Mesendoderm (in vitro differentiated cells): ENCODE results near the gene MLF1. TPM values are rescaled to one million over a fixed set of nuclear protein-coding genes. Genes with fewer than 3 reads are reported as not detected.

ENCODE experiments used
- DNase-seq: peaks from one replicate; pipeline ENCODE4 v3.0.0; 2013
- H2AK5ac ChIP-seq: 2 replicates; pipeline ENCODE4 v1.6.1; 2013; ENCODE audit warnings: low read length, inconsistent platforms
- H2BK120ac ChIP-seq: 2 replicates; pipeline ENCODE4 v1.6.1; 2013; ENCODE audit warnings: low read depth, mild to moderate bottlenecking, low read length, moderate library complexity, mixed read lengths
- H2BK15ac ChIP-seq: replicated peaks from 2 replicates; pipeline ENCODE4 v1.6.1; 2013; ENCODE audit warnings: low read depth, mild to moderate bottlenecking, moderate library complexity
- H2BK5ac ChIP-seq: 2 replicates; pipeline ENCODE4 v1.6.1; 2013; ENCODE audit warnings: low read length, inconsistent platforms
- H3K18ac ChIP-seq: 2 replicates; pipeline ENCODE4 v1.6.1; 2013; ENCODE audit warnings: mild to moderate bottlenecking, low read length, mixed read lengths
- H3K23ac ChIP-seq: one replicate; pipeline ENCODE4 v1.6.1; 2013; ENCODE audit warnings: low read length
- H3K27ac ChIP-seq: 2 replicates; pipeline ENCODE4 v1.5.1; 2013; ENCODE audit warnings: low read depth, mild to moderate bottlenecking, inconsistent platforms, low read length, moderate library complexity
- H3K27me3 ChIP-seq: 2 replicates; pipeline ENCODE4 v1.6.1; 2013; ENCODE audit warnings: low read length, control low read depth, mild to moderate bottlenecking, inconsistent platforms; ENCODE audit not compliant: insufficient read depth, poor library complexity
- H3K36me3 ChIP-seq: 2 replicates; pipeline ENCODE4 v1.6.1; 2013; ENCODE audit warnings: low read length, inconsistent platforms; ENCODE audit not compliant: control insufficient read depth, insufficient read depth
- H3K4ac ChIP-seq: one replicate; pipeline ENCODE4 v1.6.1; 2013; ENCODE audit warnings: low read depth, mild to moderate bottlenecking, low read length, moderate library complexity
- H3K4me1 ChIP-seq: 2 replicates; pipeline ENCODE4 v1.6.1; 2013; ENCODE audit warnings: low read depth, low read length, inconsistent platforms; ENCODE audit not compliant: control insufficient read depth
- H3K4me2 ChIP-seq: 2 replicates; pipeline ENCODE4 v1.6.1; 2013; ENCODE audit warnings: low read length
- H3K4me3 ChIP-seq: 2 replicates; pipeline ENCODE4 v1.5.1; 2013; ENCODE audit warnings: mild to moderate bottlenecking, low read length
- H3K56ac ChIP-seq: one replicate; pipeline ENCODE4 v1.6.1; 2013; ENCODE audit warnings: low read length
- H3K79me1 ChIP-seq: 2 replicates; pipeline ENCODE4 v1.6.1; 2013; ENCODE audit warnings: low read length, inconsistent platforms
- H3K79me2 ChIP-seq: 2 replicates; pipeline ENCODE4 v1.6.1; 2013; ENCODE audit warnings: mild to moderate bottlenecking, low read length; ENCODE audit not compliant: control insufficient read depth, insufficient read depth
- H3K9ac ChIP-seq: 2 replicates; pipeline ENCODE4 v1.6.1; 2013; ENCODE audit warnings: low read length, inconsistent platforms
- H4K5ac ChIP-seq: one replicate; pipeline ENCODE4 v1.6.1; 2013; ENCODE audit warnings: low read length
- H4K8ac ChIP-seq: one replicate; pipeline ENCODE4 v1.6.1; 2013; ENCODE audit warnings: low read depth, mild to moderate bottlenecking, control low read depth, low read length, moderate library complexity
- WGBS: extraction: QIAGEN DNeasy Blood & Tissue Kit; methylation state at CpG from one replicate; pipeline ENCODE4 v1.1.7; 2013; ENCODE audit warnings: low lambda C conversion rate, missing lambda C conversion rate; ENCODE audit not compliant: insufficient coverage; ENCODE audit errors: extremely low coverage; 5-methylcytosine and 5-hydroxymethylcytosine counted together
- polyA plus RNA-seq, 2 experiments: library from polyadenylated mRNA; stranded (reverse); fragments of 200-250 nt; gene quantifications; one replicate each; pipeline ENCODE4 v1.2.3, GENCODE V29; 2013

Gene MLF1
- 14.7 TPM for polyA plus RNA-seq (2013, experiment 1 of 2)
- polyA plus RNA-seq (2013, experiment 2 of 2), result 14.7 TPM

GRCh38 chr3:158570999-158571702 is at the start of gene MLF1:
Gene MLF1 (plus strand): TSS chr3:158571194. CDS start chr3:158571301, 107 bp downstream.
- Histone ChIP-seq H3K56ac (peak within 1 kb of the TSS; percentile 89), H3K4ac (no peak within 1 kb of the TSS), H3K27ac (no peak within 1 kb of the TSS), H3K4me1 (no peaks in the 10 kb centered on the region), H3K4me3 (peak within 1 kb of the TSS; percentile 82), H3K79me1 (no peaks in the 10 kb centered on the region), H2BK120ac (no peak within 1 kb of the TSS), H4K8ac (no peak within 1 kb of the TSS), H3K18ac (no peak within 1 kb of the TSS), H2BK15ac (no peak within 1 kb of the TSS), H3K79me2 (no peaks in the 10 kb centered on the region), H4K5ac (no peak within 1 kb of the TSS), H3K27me3 (no peaks in the 10 kb centered on the region), H3K23ac (peak within 1 kb of the TSS; percentile 59), H3K4me2 (peak within 1 kb of the TSS; percentile 99), H2BK5ac (no peak within 1 kb of the TSS), H2AK5ac (no peak within 1 kb of the TSS), H3K36me3 (no peaks in the 10 kb centered on the region), H3K9ac (peak within 1 kb of the TSS; percentile 63)
- peak; percentile 99 for DNase-seq
- WGBS, result no CpG with 5 or more reads among the region's 51 CpGs

GRCh38 chr3:158522221-158523136 is 48.5 kb upstream of the MLF1 start:
- WGBS, result no CpG with 5 or more reads among the region's 4 CpGs
- Histone ChIP-seq H2AK5ac (no peak overlapping the region), H3K9ac (no peak overlapping the region), H3K27ac (no peak overlapping the region), H3K56ac (no peak overlapping the region), H2BK5ac (no peak overlapping the region), H3K18ac (no peak overlapping the region), H3K4me2 (no peak overlapping the region), H3K27me3 (no peaks in the 10 kb centered on the region), H4K5ac (no peak overlapping the region), H2BK15ac (no peak overlapping the region), H3K4ac (no peak overlapping the region), H3K23ac (no peak overlapping the region), H3K4me1 (no peaks in the 10 kb centered on the region), H4K8ac (no peak overlapping the region), H3K79me2 (no peaks in the 10 kb centered on the region), H2BK120ac (no peak overlapping the region), H3K4me3 (no peak overlapping the region), H3K36me3 (no peaks in the 10 kb centered on the region), H3K79me1 (no peaks in the 10 kb centered on the region)
- DNase-seq, result no peak

GRCh38 chr3:158528076-158528674 is 42.8 kb upstream of the MLF1 start:
- Histone ChIP-seq H3K18ac (no peak overlapping the region), H3K23ac (no peak overlapping the region), H4K5ac (no peak overlapping the region), H3K36me3 (no peaks in the 10 kb centered on the region), H3K4me2 (no peak overlapping the region), H2BK120ac (no peak overlapping the region), H3K56ac (no peak overlapping the region), H4K8ac (no peak overlapping the region), H2BK15ac (no peak overlapping the region), H3K9ac (no peak overlapping the region), H3K4ac (no peak overlapping the region), H3K27me3 (no peaks in the 10 kb centered on the region), H3K4me3 (no peak overlapping the region), H3K79me2 (no peaks in the 10 kb centered on the region), H3K4me1 (no peaks in the 10 kb centered on the region), H2AK5ac (no peak overlapping the region), H3K27ac (no peak overlapping the region), H2BK5ac (no peak overlapping the region), H3K79me1 (no peaks in the 10 kb centered on the region)
- no CpG with 5 or more reads among the region's 7 CpGs for WGBS
- no peak for DNase-seq

- Histone ChIP-seq H3K18ac (no peak overlapping the region), H3K9ac (no peak overlapping the region), H3K4me1 (no peaks in the 10 kb centered on the region), H4K5ac (no peak overlapping the region), H2BK120ac (no peak overlapping the region), H3K27ac (no peak overlapping the region), H3K4me3 (no peak overlapping the region), H3K56ac (no peak overlapping the region), H2BK15ac (no peak overlapping the region), H3K79me2 (no peaks in the 10 kb centered on the region), H2BK5ac (no peak overlapping the region), H4K8ac (no peak overlapping the region), H3K4ac (no peak overlapping the region), H3K79me1 (no peaks in the 10 kb centered on the region), H3K27me3 (no peaks in the 10 kb centered on the region), H3K4me2 (no peak overlapping the region), H3K36me3 (no peaks in the 10 kb centered on the region), H3K23ac (no peak overlapping the region), H2AK5ac (no peak overlapping the region)
- no peak for DNase-seq
- no CpG with 5 or more reads among the region's 5 CpGs for WGBS
These were observed 39.7 kb upstream of the MLF1 start for GRCh38 chr3:158531334-158531733.

GRCh38 chr3:158532099-158532734 is 38.8 kb upstream of the MLF1 start:
- Histone ChIP-seq H3K4ac (no peak overlapping the region), H4K8ac (no peak overlapping the region), H3K4me2 (no peak overlapping the region), H2BK5ac (no peak overlapping the region), H2AK5ac (no peak overlapping the region), H2BK15ac (no peak overlapping the region), H3K36me3 (no peaks in the 10 kb centered on the region), H3K23ac (no peak overlapping the region), H3K4me1 (no peaks in the 10 kb centered on the region), H3K79me1 (no peaks in the 10 kb centered on the region), H3K4me3 (no peak overlapping the region), H3K56ac (no peak overlapping the region), H4K5ac (no peak overlapping the region), H3K27me3 (no peaks in the 10 kb centered on the region), H3K27ac (no peak overlapping the region), H3K79me2 (no peaks in the 10 kb centered on the region), H3K18ac (no peak overlapping the region), H3K9ac (no peak overlapping the region), H2BK120ac (no peak overlapping the region)
- DNase-seq, result peak; percentile 39
